ENCODE results near the gene NHSL2. TPM values are rescaled to one million over a fixed set of nuclear protein-coding genes. Genes with fewer than 3 reads are reported as not detected.
A peak's percentile ranks its signal among the peaks of the same experiment; 100 is the strongest.

NHSL2 gene
- total RNA-seq, 4 donors from 2014 or later: 16.2 to 26.5 (median 23.0) TPM

GRCh38 chrX:72123471-72124185 lies 213.0 kb downstream of the NHSL2 start:
- Histone ChIP-seq H3K4me3 (no peak overlapping the region), H3K4me1 (peaks cover 0 to 64% (median 18%) of the 10 kb centered on the region in 4 donors), H3K36me3 (no peaks in the 10 kb centered on the region), H3K27ac (peak overlapping the region in 2 of 4 donors; percentile 74 to 77), H3K9me3 (no peaks in the 10 kb centered on the region), H3K27me3 (peaks cover 0 to 24% of the 10 kb centered on the region in 2 donors)
- peak; percentile 17 to 20 for DNase-seq (ENCODE audit: low spot score in 2 of 2)
- no peak for TF ChIP-seq EP300 (IDR thresholded peaks at IDR 0.05)
- TF ChIP-seq CTCF (IDR thresholded peaks at IDR 0.05): no peak
- TF ChIP-seq POLR2A (IDR thresholded peaks at IDR 0.05): no peak
- whole genome bisulfite sequencing, 2 donors: 45 to 67% methylated on average over 4 to 11 of the region's 11 CpGs

- 72 to 79% methylated on average over 8 of the region's 8 CpGs for WGBS, 2 donors
- Histone ChIP-seq H3K4me3 (no peak overlapping the region), H3K36me3 (no peaks in the 10 kb centered on the region), H3K9me3 (no peaks in the 10 kb centered on the region), H3K4me1 (peaks cover 0 to 73% (median 18%) of the 10 kb centered on the region in 4 donors), H3K27ac (peak overlapping the region in 2 of 4 donors; percentile 74 to 84), H3K27me3 (peaks cover 0 to 24% of the 10 kb centered on the region in 2 donors)
- no peak for DNase-seq (ENCODE audit: low spot score in 2 of 2)
- TF ChIP-seq POLR2A (IDR thresholded peaks at IDR 0.05): no peak
- TF ChIP-seq EP300 (IDR thresholded peaks at IDR 0.05): no peak
- TF ChIP-seq CTCF (IDR thresholded peaks at IDR 0.05): no peak
Observed at GRCh38 chrX:72124540-72125201, 214.0 kb downstream of the NHSL2 start.

- DNase-seq (ENCODE audit: low spot score in 2 of 2): no peak
- Histone ChIP-seq H3K27ac (peak overlapping the region in 3 of 4 donors; percentile 34 to 84 (median 79)), H3K4me3 (no peak overlapping the region), H3K36me3 (no peaks in the 10 kb centered on the region), H3K4me1 (peaks cover 0 to 73% (median 18%) of the 10 kb centered on the region in 4 donors), H3K27me3 (peaks cover 0 to 24% of the 10 kb centered on the region in 2 donors), H3K9me3 (no peaks in the 10 kb centered on the region)
- no peak for TF ChIP-seq EP300 (IDR thresholded peaks at IDR 0.05)
- TF ChIP-seq CTCF (IDR thresholded peaks at IDR 0.05): no peak
- no peak for TF ChIP-seq POLR2A (IDR thresholded peaks at IDR 0.05)
- WGBS, 2 donors: 64% methylated on average over 5 to 6 of the region's 6 CpGs
Observed at GRCh38 chrX:72125331-72126047, 214.8 kb downstream of the NHSL2 start.

- no peaks in the 10 kb centered on the region for H3K36me3 ChIP-seq
- no peaks in the 10 kb centered on the region for H3K9me3 ChIP-seq
- peaks cover 0 to 71% (median 13%) of the 10 kb centered on the region in 4 donors for H3K4me1 ChIP-seq
- peaks cover 0 to 24% of the 10 kb centered on the region in 2 donors for H3K27me3 ChIP-seq
- TF ChIP-seq EP300 (IDR thresholded peaks at IDR 0.05) (no peak), CTCF (IDR thresholded peaks at IDR 0.05) (no peak), POLR2A (IDR thresholded peaks at IDR 0.05) (no peak)
- no peak overlapping the region for H3K4me3 ChIP-seq
- WGBS, 2 donors: 38 to 44% methylated on average over 3 of the region's 3 CpGs
- DNase-seq (ENCODE audit: low spot score in 2 of 2): no peak
- peak overlapping the region; percentile 19 to 84 (median 56) for H3K27ac ChIP-seq
Observed at GRCh38 chrX:72126048-72126415, 215.4 kb downstream of the NHSL2 start.
